Measurements from ENCODE around the gene KCNIP4.

The KCNIP4 gene

GRCh38 chr4:21900211-21900610, 48.4 kb downstream of the KCNIP4 start:
- no peak overlapping the region for H3K18ac ChIP-seq (ENCODE audit: low read length)
- no peak overlapping the region for H3K4me2 ChIP-seq (ENCODE audit: low read length)
- WGBS (ENCODE audit: extremely low coverage, insufficient coverage, low lambda C conversion rate), result no CpG with 5 or more reads among the region's 2 CpGs
- H3K79me1 ChIP-seq (ENCODE audit: low read length), result no peaks in the 10 kb centered on the region
- no peak overlapping the region for H3K9ac ChIP-seq (ENCODE audit: low read length)
- no peaks in the 10 kb centered on the region for H3K36me3 ChIP-seq (ENCODE audit: control insufficient read depth, insufficient read depth, low read length)
- H3K23ac ChIP-seq (ENCODE audit: low read length), result no peak overlapping the region
- H4K8ac ChIP-seq (ENCODE audit: low read depth, low read length), result no peak overlapping the region
- no peak overlapping the region for H3K56ac ChIP-seq (ENCODE audit: low read length)
- H3K4me1 ChIP-seq (ENCODE audit: control insufficient read depth, low read depth, low read length), result no peaks in the 10 kb centered on the region
- no peak overlapping the region for H3K27ac ChIP-seq (ENCODE audit: low read depth, low read length)
- no peak overlapping the region for H2BK120ac ChIP-seq (ENCODE audit: low read depth, low read length)
- no peak overlapping the region for H4K5ac ChIP-seq (ENCODE audit: low read length)
- DNase-seq, result no peak
- H3K4me3 ChIP-seq (ENCODE audit: low read length), result no peak overlapping the region
- no peak overlapping the region for H2BK5ac ChIP-seq (ENCODE audit: low read length)
- H3K27me3 ChIP-seq (ENCODE audit: insufficient read depth, low read length, poor library complexity), result no peaks in the 10 kb centered on the region
- no peak overlapping the region for H2BK15ac ChIP-seq (replicated peaks; ENCODE audit: low read depth)
- no peak overlapping the region for H3K4ac ChIP-seq (ENCODE audit: low read depth, low read length)
- H3K79me2 ChIP-seq (ENCODE audit: control insufficient read depth, insufficient read depth, low read length), result no peaks in the 10 kb centered on the region
- H2AK5ac ChIP-seq (ENCODE audit: low read length), result no peak overlapping the region

DNA sequence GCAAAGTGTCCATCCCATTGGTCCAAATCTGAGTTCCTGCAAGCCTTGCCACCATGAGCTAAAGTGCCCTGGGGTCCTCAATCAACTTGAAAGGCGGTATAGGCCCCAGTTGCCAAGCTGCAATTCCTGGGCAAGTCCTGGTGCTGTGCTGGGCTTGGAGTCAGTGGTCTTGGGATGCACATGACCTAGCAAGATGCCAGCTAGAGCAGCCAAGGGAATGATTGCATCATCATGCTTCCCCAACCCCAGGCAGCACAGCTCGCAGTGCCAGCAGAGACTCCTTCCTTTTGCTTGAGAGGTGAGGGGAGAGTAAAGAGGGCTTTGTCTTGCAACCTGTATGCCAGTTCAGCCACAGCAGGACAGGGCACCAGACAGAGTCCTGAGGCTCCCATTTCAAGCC, 50.5 kb downstream of the KCNIP4 start:
- WGBS (ENCODE audit: extremely low coverage, insufficient coverage, low lambda C conversion rate), result no CpG with 5 or more reads among the region's 2 CpGs
- H3K4me3 ChIP-seq (ENCODE audit: low read length), result no peak overlapping the region
- no peak overlapping the region for H2BK5ac ChIP-seq (ENCODE audit: low read length)
- no peak overlapping the region for H4K5ac ChIP-seq (ENCODE audit: low read length)
- H4K8ac ChIP-seq (ENCODE audit: low read depth, low read length), result no peak overlapping the region
- H3K23ac ChIP-seq (ENCODE audit: low read length), result no peak overlapping the region
- H2BK120ac ChIP-seq (ENCODE audit: low read depth, low read length), result no peak overlapping the region
- H2BK15ac ChIP-seq (replicated peaks; ENCODE audit: low read depth), result no peak overlapping the region
- no peak overlapping the region for H3K4me2 ChIP-seq (ENCODE audit: low read length)
- H3K9ac ChIP-seq (ENCODE audit: low read length), result no peak overlapping the region
- no peaks in the 10 kb centered on the region for H3K4me1 ChIP-seq (ENCODE audit: control insufficient read depth, low read depth, low read length)
- no peaks in the 10 kb centered on the region for H3K79me1 ChIP-seq (ENCODE audit: low read length)
- DNase-seq, result no peak
- H3K4ac ChIP-seq (ENCODE audit: low read depth, low read length), result no peak overlapping the region
- no peak overlapping the region for H3K18ac ChIP-seq (ENCODE audit: low read length)
- no peaks in the 10 kb centered on the region for H3K36me3 ChIP-seq (ENCODE audit: control insufficient read depth, insufficient read depth, low read length)
- H3K56ac ChIP-seq (ENCODE audit: low read length), result no peak overlapping the region
- no peak overlapping the region for H2AK5ac ChIP-seq (ENCODE audit: low read length)
- H3K79me2 ChIP-seq (ENCODE audit: control insufficient read depth, insufficient read depth, low read length), result no peaks in the 10 kb centered on the region
- H3K27me3 ChIP-seq (ENCODE audit: insufficient read depth, low read length, poor library complexity), result no peaks in the 10 kb centered on the region
- no peak overlapping the region for H3K27ac ChIP-seq (ENCODE audit: low read depth, low read length)

GRCh38 chr4:21896767-21897166, 51.8 kb downstream of the KCNIP4 start:
- Histone ChIP-seq H3K4me1 (ENCODE audit: control insufficient read depth, low read depth, low read length) (no peaks in the 10 kb centered on the region), H3K79me1 (ENCODE audit: low read length) (no peaks in the 10 kb centered on the region), H3K23ac (ENCODE audit: low read length) (no peak overlapping the region), H2BK5ac (ENCODE audit: low read length) (no peak overlapping the region), H3K36me3 (ENCODE audit: control insufficient read depth, insufficient read depth, low read length) (no peaks in the 10 kb centered on the region), H3K27me3 (ENCODE audit: insufficient read depth, low read length, poor library complexity) (no peaks in the 10 kb centered on the region), H3K9ac (ENCODE audit: low read length) (no peak overlapping the region), H3K18ac (ENCODE audit: low read length) (no peak overlapping the region), H2BK15ac (replicated peaks; ENCODE audit: low read depth) (no peak overlapping the region), H3K27ac (ENCODE audit: low read depth, low read length) (no peak overlapping the region), H3K4me2 (ENCODE audit: low read length) (no peak overlapping the region), H3K4ac (ENCODE audit: low read depth, low read length) (no peak overlapping the region), H3K56ac (ENCODE audit: low read length) (no peak overlapping the region), H2AK5ac (ENCODE audit: low read length) (no peak overlapping the region), H4K8ac (ENCODE audit: low read depth, low read length) (no peak overlapping the region), H3K79me2 (ENCODE audit: control insufficient read depth, insufficient read depth, low read length) (no peaks in the 10 kb centered on the region), H3K4me3 (ENCODE audit: low read length) (no peak overlapping the region), H2BK120ac (ENCODE audit: low read depth, low read length) (no peak overlapping the region), H4K5ac (ENCODE audit: low read length) (no peak overlapping the region)
- no CpG with 5 or more reads among the region's 2 CpGs for whole genome bisulfite sequencing (ENCODE audit: extremely low coverage, insufficient coverage, low lambda C conversion rate)
- DNase-seq, result no peak

DNA sequence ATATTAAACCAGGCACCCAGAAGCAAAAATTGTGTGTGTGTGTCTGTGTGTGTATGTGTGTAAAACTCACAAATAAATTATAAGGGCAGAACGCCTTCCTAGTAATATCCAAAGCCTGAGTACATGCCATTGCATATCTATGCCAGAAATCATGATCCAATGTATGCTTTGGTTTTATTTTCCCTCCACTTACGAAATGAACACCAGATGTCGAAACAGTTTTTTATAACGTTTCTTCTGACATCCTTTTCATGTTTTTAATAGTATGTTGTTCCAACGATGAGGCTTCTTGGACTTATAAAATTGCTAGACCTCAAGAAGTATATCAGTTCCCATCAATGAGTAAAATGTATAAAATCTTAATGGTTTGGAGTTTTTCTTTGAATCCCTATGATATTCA, 55.4 kb downstream of the KCNIP4 start:
- Histone ChIP-seq H2BK15ac (replicated peaks; ENCODE audit: low read depth) (no peak overlapping the region), H2BK5ac (ENCODE audit: low read length) (no peak overlapping the region), H3K4me3 (ENCODE audit: low read length) (no peak overlapping the region), H3K4me1 (ENCODE audit: control insufficient read depth, low read depth, low read length) (no peaks in the 10 kb centered on the region), H3K27me3 (ENCODE audit: insufficient read depth, low read length, poor library complexity) (no peaks in the 10 kb centered on the region), H4K8ac (ENCODE audit: low read depth, low read length) (no peak overlapping the region), H3K4me2 (ENCODE audit: low read length) (no peak overlapping the region), H4K5ac (ENCODE audit: low read length) (no peak overlapping the region), H2AK5ac (ENCODE audit: low read length) (no peak overlapping the region), H3K18ac (ENCODE audit: low read length) (no peak overlapping the region), H3K27ac (ENCODE audit: low read depth, low read length) (no peak overlapping the region), H3K79me2 (ENCODE audit: control insufficient read depth, insufficient read depth, low read length) (no peaks in the 10 kb centered on the region), H3K36me3 (ENCODE audit: control insufficient read depth, insufficient read depth, low read length) (no peaks in the 10 kb centered on the region), H3K9ac (ENCODE audit: low read length) (no peak overlapping the region), H3K23ac (ENCODE audit: low read length) (no peak overlapping the region), H3K4ac (ENCODE audit: low read depth, low read length) (no peak overlapping the region), H3K56ac (ENCODE audit: low read length) (no peak overlapping the region), H3K79me1 (ENCODE audit: low read length) (no peaks in the 10 kb centered on the region), H2BK120ac (ENCODE audit: low read depth, low read length) (no peak overlapping the region)
- no CpG with 5 or more reads among the region's 5 CpGs for WGBS (ENCODE audit: extremely low coverage, insufficient coverage, low lambda C conversion rate)
- DNase-seq, result no peak

- no peak overlapping the region for H2BK5ac ChIP-seq (ENCODE audit: low read length)
- no peak overlapping the region for H3K4me3 ChIP-seq (ENCODE audit: low read length)
- no peaks in the 10 kb centered on the region for H3K79me1 ChIP-seq (ENCODE audit: low read length)
- no peak overlapping the region for H4K8ac ChIP-seq (ENCODE audit: low read depth, low read length)
- no peak overlapping the region for H2AK5ac ChIP-seq (ENCODE audit: low read length)
- no peak overlapping the region for H3K18ac ChIP-seq (ENCODE audit: low read length)
- no peak overlapping the region for H3K23ac ChIP-seq (ENCODE audit: low read length)
- no peak overlapping the region for H2BK15ac ChIP-seq (replicated peaks; ENCODE audit: low read depth)
- H2BK120ac ChIP-seq (ENCODE audit: low read depth, low read length), result no peak overlapping the region
- H3K9ac ChIP-seq (ENCODE audit: low read length), result no peak overlapping the region
- no peak overlapping the region for H4K5ac ChIP-seq (ENCODE audit: low read length)
- no peak overlapping the region for H3K56ac ChIP-seq (ENCODE audit: low read length)
- no peak overlapping the region for H3K4me2 ChIP-seq (ENCODE audit: low read length)
- no peak overlapping the region for H3K4ac ChIP-seq (ENCODE audit: low read depth, low read length)
- H3K79me2 ChIP-seq (ENCODE audit: control insufficient read depth, insufficient read depth, low read length), result no peaks in the 10 kb centered on the region
- H3K27me3 ChIP-seq (ENCODE audit: insufficient read depth, low read length, poor library complexity), result no peaks in the 10 kb centered on the region
- no peak overlapping the region for H3K27ac ChIP-seq (ENCODE audit: low read depth, low read length)
- no peak for DNase-seq
- no peaks in the 10 kb centered on the region for H3K4me1 ChIP-seq (ENCODE audit: control insufficient read depth, low read depth, low read length)
- no peaks in the 10 kb centered on the region for H3K36me3 ChIP-seq (ENCODE audit: control insufficient read depth, insufficient read depth, low read length)
These were observed 58.3 kb downstream of the KCNIP4 start for GRCh38 chr4:21890231-21890630.

- no peak overlapping the region for H3K4me3 ChIP-seq (ENCODE audit: low read length)
- no peak overlapping the region for H2BK15ac ChIP-seq (replicated peaks; ENCODE audit: low read depth)
- no CpG with 5 or more reads among the region's 3 CpGs for WGBS (ENCODE audit: extremely low coverage, insufficient coverage, low lambda C conversion rate)
These were observed 60.2 kb downstream of the KCNIP4 start for GRCh38 chr4:21888195-21888976.

More at GRCh38 chr4:21888195-21888976, 60.2 kb downstream of the KCNIP4 start:
- no peaks in the 10 kb centered on the region for H3K79me2 ChIP-seq (ENCODE audit: control insufficient read depth, insufficient read depth, low read length)
- no peaks in the 10 kb centered on the region for H3K79me1 ChIP-seq (ENCODE audit: low read length)
- DNase-seq, result no peak
- no peak overlapping the region for H3K4me2 ChIP-seq (ENCODE audit: low read length)
- H3K9ac ChIP-seq (ENCODE audit: low read length), result no peak overlapping the region
- no peaks in the 10 kb centered on the region for H3K36me3 ChIP-seq (ENCODE audit: control insufficient read depth, insufficient read depth, low read length)
- H2AK5ac ChIP-seq (ENCODE audit: low read length), result no peak overlapping the region
- no peak overlapping the region for H2BK5ac ChIP-seq (ENCODE audit: low read length)
- no peaks in the 10 kb centered on the region for H3K4me1 ChIP-seq (ENCODE audit: control insufficient read depth, low read depth, low read length)
- H4K8ac ChIP-seq (ENCODE audit: low read depth, low read length), result no peak overlapping the region
- no peak overlapping the region for H3K4ac ChIP-seq (ENCODE audit: low read depth, low read length)
- no peak overlapping the region for H4K5ac ChIP-seq (ENCODE audit: low read length)
- H3K56ac ChIP-seq (ENCODE audit: low read length), result no peak overlapping the region
- H3K18ac ChIP-seq (ENCODE audit: low read length), result no peak overlapping the region
- no peak overlapping the region for H2BK120ac ChIP-seq (ENCODE audit: low read depth, low read length)
- H3K27ac ChIP-seq (ENCODE audit: low read depth, low read length), result no peak overlapping the region
- no peak overlapping the region for H3K23ac ChIP-seq (ENCODE audit: low read length)
- H3K27me3 ChIP-seq (ENCODE audit: insufficient read depth, low read length, poor library complexity), result no peaks in the 10 kb centered on the region
